Heart left ventricle (tissue), 16 donors: ENCODE measurements around the gene TEAD1. TPM values are rescaled to one million over a fixed set of nuclear protein-coding genes. Genes with fewer than 3 reads are reported as not detected.

Experiments
- ATAC-seq, 4 donors: fragments of 200-7000 bp; cut with Tn5 transposase; one replicate each; pipeline ENCODE4 v1.9.1; 2020 to 2022; ENCODE audit warnings: moderate library complexity in 4 of 4, mild to moderate bottlenecking in 3 of 4, moderate number of reproducible peaks in 1 of 4
- DNase-seq, 5 donors: peaks; one replicate each; pipeline ENCODE4 v3.0.0-alpha.2; 2020
- H3K27ac ChIP-seq, 12 donors: fragments of 200-600 bp; sonication (generic) in 4 of 12; one replicate each; pipeline versions ENCODE4 v1.5.0 to v1.8.0; 2016 to 2022; ENCODE audit warnings: mild to moderate bottlenecking in 2 of 12
- H3K27me3 ChIP-seq, 9 donors: fragments of 200-600 bp; sonication (generic) in 2 of 9; one replicate each; pipeline versions ENCODE4 v1.5.1 to v1.8.0; 2016 to 2022; ENCODE audit warnings: mild to moderate bottlenecking in 3 of 9
- H3K36me3 ChIP-seq, 9 donors: fragments of 200-600 bp; sonication (generic) in 2 of 9; one replicate each; pipeline versions ENCODE4 v1.5.0 to v1.8.0; 2018 to 2022; ENCODE audit warnings: mild to moderate bottlenecking in 2 of 9
- H3K4me1 ChIP-seq, 12 donors: fragments of 200-600 bp; sonication (generic) in 4 of 12; one replicate each; pipeline versions ENCODE4 v1.5.0 to v1.8.0; 2016 to 2022; ENCODE audit warnings: mild to moderate bottlenecking in 3 of 12
- H3K4me3 ChIP-seq, 12 donors: fragments of 200-600 bp; sonication (generic) in 4 of 12; one replicate each; pipeline versions ENCODE4 v1.5.0 to v1.8.0; 2017 to 2022; ENCODE audit warnings: mild to moderate bottlenecking in 9 of 12, moderate library complexity in 4 of 12
- H3K9me3 ChIP-seq, 12 donors: fragments of 200-600 bp; sonication (generic) in 4 of 12; one replicate each; pipeline versions ENCODE4 v1.5.0 to v1.8.0; 2016 to 2022; ENCODE audit warnings: mild to moderate bottlenecking in 1 of 12
- POLR2A ChIP-seq, 2 donors: fragments of 450-650 bp; IDR thresholded peaks; one replicate each; pipeline ENCODE4 v1.6.1; 2017; ENCODE audit warnings: antibody characterized with exemption in 2 of 2, mild to moderate bottlenecking in 2 of 2, moderate library complexity in 2 of 2
- WGBS, 4 donors: extraction: QIAGEN DNeasy Blood & Tissue Kit in 2 of 4; methylation state at CpG; one replicate each; pipeline versions ENCODE4 v1.1.5 to v1.1.7; 2013 to 2018; 5-methylcytosine and 5-hydroxymethylcytosine counted together
- intact Hi-C, 10 donors: fragments of 100-400 bp; cut with DNase I; formaldehyde crosslinking; loops; one replicate each; pipeline versions ENCODE4 v1.11.1 to v1.14.2; 2022
- polyA plus RNA-seq, 2 donors: library from polyadenylated mRNA; stranded (reverse); fragments of 200-250 nt; gene quantifications; one replicate each; pipeline ENCODE4 v1.2.3, GENCODE V29; 2013
- total RNA-seq, 9 donors: library from RNA; depleted of rRNA in 2 of 9; stranded (reverse); fragments of >200 nt in 2 of 9; fragmentation: NEBNext Ultra II Directional in 3 of 9; extraction: Animal tissue kit (Norgen Biotek cat#: 25700) in 3 of 9; gene quantifications; one replicate each; pipeline versions ENCODE4 v1.1.0 to v1.2.4, GENCODE V29; 2016 to 2023
- TF ChIP-seq, protein P1 (sequence below), 12 donors: fragments of 200-600 bp; sonication (generic) in 4 of 12; IDR thresholded peaks; one replicate each; pipeline versions ENCODE4 v1.5.0 to v1.8.0; 2018 to 2022; ENCODE audit warnings: antibody characterized with exemption in 12 of 12, mild to moderate bottlenecking in 5 of 12
- donor health status: ischemic (EF 13 %, LVEDD 7.1; RV severe dilation, severe dysfunction).
- donor health status: healthy with polysubstance abuse.
- donor health status: DM: no; HTN: yes; CAD: no.
- donor health status: DM: no; HTN: no; CAD: no.
- donor health status: ischemic (EF 25% LVEDD 6.9; RV normal size, moderate dysfunction).
- donor health status: ischemic (EF 25% LVEDD 5.7; RV mildly dilated, moderate dysfunction).
- donor health status: healthy.
- donor health status: DM: yes; HTN: yes; CAD: no.
- donor health status: ischemic (EF 35%, LVEDD 5.7; RV mildly dilated, moderate dysfunction).
- donor health status: nonischemic (EF 11% LVEDD 7.7; RV severe dilation, severe dysfunction).
- donor health status: DM: yes; HTN: yes; CAD: no.
- donor health status: PGD.
- donor health status: ischemic (EF 29% LVEDD 5.4; RV normal size, mild dysfunction).
- donor health status: nonischemic (EF 23%, LVEDD 6.1; RV moderate dilation, normal function).

TEAD1 gene
- total and polyA plus RNA-seq, 11 donors, result 14.4 to 161 (median 113) TPM

DNA sequence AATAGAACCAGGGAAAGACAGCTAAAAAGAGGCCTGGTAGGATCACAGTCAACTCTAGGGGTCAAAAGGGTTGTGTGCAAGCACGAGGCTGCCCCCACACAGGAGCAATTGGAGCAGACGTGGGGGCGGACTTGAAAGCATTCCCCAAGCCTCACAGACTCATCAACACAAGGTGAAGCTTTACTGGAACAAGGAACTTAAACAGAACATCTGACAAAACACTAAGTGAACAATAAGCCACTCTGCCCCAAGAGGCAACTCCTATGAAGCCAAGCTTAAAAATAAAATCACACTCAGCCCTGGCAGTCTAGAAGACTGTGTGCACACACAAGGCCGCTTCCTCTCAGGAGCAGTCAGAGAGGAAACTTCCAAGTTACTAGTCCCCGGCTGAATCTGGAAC, 32.2 kb upstream of the TEAD1 start:
- DNase-seq (no peak), ATAC-seq (peak in 2 of 4 donors; percentile 27 to 48)
- Histone ChIP-seq H3K9me3 (no peaks in the 10 kb centered on the region), H3K36me3 (no peaks in the 10 kb centered on the region), H3K27me3 (no peaks in the 10 kb centered on the region), H3K27ac (no peak overlapping the region), H3K4me3 (no peak overlapping the region), H3K4me1 (peaks cover 0 to 12% (median 2%) of the 10 kb centered on the region in 12 donors)
- TF ChIP-seq, protein P1, sequence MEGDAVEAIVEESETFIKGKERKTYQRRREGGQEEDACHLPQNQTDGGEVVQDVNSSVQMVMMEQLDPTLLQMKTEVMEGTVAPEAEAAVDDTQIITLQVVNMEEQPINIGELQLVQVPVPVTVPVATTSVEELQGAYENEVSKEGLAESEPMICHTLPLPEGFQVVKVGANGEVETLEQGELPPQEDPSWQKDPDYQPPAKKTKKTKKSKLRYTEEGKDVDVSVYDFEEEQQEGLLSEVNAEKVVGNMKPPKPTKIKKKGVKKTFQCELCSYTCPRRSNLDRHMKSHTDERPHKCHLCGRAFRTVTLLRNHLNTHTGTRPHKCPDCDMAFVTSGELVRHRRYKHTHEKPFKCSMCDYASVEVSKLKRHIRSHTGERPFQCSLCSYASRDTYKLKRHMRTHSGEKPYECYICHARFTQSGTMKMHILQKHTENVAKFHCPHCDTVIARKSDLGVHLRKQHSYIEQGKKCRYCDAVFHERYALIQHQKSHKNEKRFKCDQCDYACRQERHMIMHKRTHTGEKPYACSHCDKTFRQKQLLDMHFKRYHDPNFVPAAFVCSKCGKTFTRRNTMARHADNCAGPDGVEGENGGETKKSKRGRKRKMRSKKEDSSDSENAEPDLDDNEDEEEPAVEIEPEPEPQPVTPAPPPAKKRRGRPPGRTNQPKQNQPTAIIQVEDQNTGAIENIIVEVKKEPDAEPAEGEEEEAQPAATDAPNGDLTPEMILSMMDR (IDR thresholded peaks at IDR 0.05), result no peak
- no peak for TF ChIP-seq POLR2A (IDR thresholded peaks at IDR 0.05)
- WGBS, 4 donors, result 51 to 60% (median 58%) methylated on average over 5 of the region's 5 CpGs
- intact Hi-C loops, result no loop called here

DNA sequence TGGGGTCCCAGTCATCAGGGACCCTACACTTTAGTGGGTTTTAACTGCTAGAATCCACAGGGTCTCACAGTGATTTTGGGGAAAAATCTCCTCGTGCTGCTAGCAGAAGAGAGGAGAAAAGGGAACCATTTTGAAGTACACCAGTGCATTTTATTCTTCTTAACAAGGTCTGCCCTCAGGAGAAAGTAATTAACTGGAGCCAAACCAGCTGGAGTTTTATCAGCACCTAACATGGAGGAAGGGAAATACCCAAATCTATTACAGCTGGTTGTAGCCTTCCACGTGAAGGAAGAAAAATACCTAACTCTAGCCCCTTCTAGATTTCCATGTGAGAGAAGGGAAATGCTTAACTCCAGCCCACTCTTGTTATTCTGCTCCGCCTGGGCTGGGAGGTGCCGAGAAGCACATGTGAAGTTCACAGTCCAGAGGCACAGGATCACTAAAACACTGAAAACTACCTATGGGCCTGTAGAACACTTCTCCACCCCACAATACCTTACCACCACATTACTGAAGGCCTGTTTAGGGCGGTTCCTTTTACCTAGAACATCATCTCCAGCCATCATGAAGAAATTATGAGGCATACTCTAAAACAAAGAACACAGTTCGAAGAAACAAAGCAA, 31.3 kb upstream of the TEAD1 start:
- Histone ChIP-seq H3K27ac (no peak overlapping the region), H3K36me3 (no peaks in the 10 kb centered on the region), H3K4me1 (peaks cover 0 to 12% (median 2%) of the 10 kb centered on the region in 12 donors), H3K9me3 (no peaks in the 10 kb centered on the region), H3K27me3 (no peaks in the 10 kb centered on the region), H3K4me3 (no peak overlapping the region)
- ATAC-seq (no peak), DNase-seq (no peak)
- TF ChIP-seq POLR2A (IDR thresholded peaks at IDR 0.05), result no peak
- TF ChIP-seq, protein P1 (IDR thresholded peaks at IDR 0.05), result no peak
- WGBS, 4 donors, result 77 to 87% (median 82%) methylated on average over 6 of the region's 6 CpGs
- intact Hi-C loops, result no loop called here

DNA sequence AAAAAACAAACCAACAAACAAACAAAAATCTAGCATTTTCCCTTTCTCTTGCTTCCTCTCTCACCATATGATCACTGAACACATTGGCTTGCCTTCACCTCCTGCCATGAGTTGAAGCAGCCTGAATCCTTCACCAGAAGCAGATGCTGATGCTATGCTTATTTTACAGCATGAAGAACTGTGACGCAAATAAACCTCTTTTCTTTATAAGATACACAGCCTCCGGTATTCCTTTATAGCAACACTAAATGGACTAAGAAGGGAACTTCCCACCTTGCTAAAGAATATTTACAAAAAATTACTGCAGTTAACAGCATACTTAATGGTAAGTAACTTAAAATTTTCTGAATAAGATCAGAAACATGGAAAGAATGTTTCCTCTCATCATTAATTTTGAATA, 27.7 kb upstream of the TEAD1 start:
- Histone ChIP-seq H3K4me1 (peaks cover 0 to 10% (median 2%) of the 10 kb centered on the region in 12 donors), H3K27ac (no peak overlapping the region), H3K36me3 (no peaks in the 10 kb centered on the region), H3K4me3 (no peak overlapping the region), H3K27me3 (no peaks in the 10 kb centered on the region), H3K9me3 (no peaks in the 10 kb centered on the region)
- intact Hi-C loops, result no loop called here
- no peak for DNase-seq
- TF ChIP-seq, protein P1 (IDR thresholded peaks at IDR 0.05), result no peak
- WGBS, 4 donors, result 96 to 98% (median 98%) methylated on average over 2 of the region's 2 CpGs
- no peak for ATAC-seq

DNA sequence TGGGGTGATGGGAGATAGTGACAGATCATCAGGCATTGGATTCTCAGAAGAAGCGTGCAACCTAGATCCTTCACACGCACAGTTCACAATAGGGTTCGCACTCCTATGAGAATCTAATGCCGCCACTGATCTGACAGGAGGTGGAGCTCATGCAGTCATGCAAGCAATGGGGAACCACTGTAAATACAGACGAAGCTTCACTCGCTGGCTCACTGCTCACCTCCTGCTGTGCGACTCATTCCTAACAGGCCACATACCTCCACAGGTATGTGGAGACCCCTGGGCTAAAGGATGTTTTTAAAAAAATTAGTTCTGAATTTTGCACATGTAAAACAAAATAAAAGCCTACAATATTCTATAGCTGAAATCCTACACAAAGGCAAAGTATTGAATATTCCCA, 20.5 kb upstream of the TEAD1 start:
- intact Hi-C loops, result no loop called here
- no peak for ATAC-seq
- WGBS, 4 donors, result 83 to 92% (median 90%) methylated on average over 7 of the region's 7 CpGs

More for the DNA sequence above, 20.5 kb upstream of the TEAD1 start:
- Histone ChIP-seq H3K27me3 (no peaks in the 10 kb centered on the region), H3K27ac (no peak overlapping the region), H3K9me3 (peaks cover 0 to 50% (median 9%) of the 10 kb centered on the region in 12 donors), H3K4me3 (no peak overlapping the region), H3K4me1 (no peaks in the 10 kb centered on the region), H3K36me3 (no peaks in the 10 kb centered on the region)
- no peak for TF ChIP-seq POLR2A (IDR thresholded peaks at IDR 0.05)
- TF ChIP-seq, protein P1 (IDR thresholded peaks at IDR 0.05), result no peak
- no peak for DNase-seq
